Mesendoderm (in vitro differentiated cells): ENCODE data around the gene CNTROB.

Source experiments
- DNase-seq: peaks from one replicate; pipeline ENCODE4 v3.0.0; 2013
- H2AK5ac ChIP-seq: 2 replicates; pipeline ENCODE4 v1.6.1; 2013; ENCODE audit warnings: low read length, inconsistent platforms
- H2BK120ac ChIP-seq: 2 replicates; pipeline ENCODE4 v1.6.1; 2013; ENCODE audit warnings: low read depth, mild to moderate bottlenecking, low read length, moderate library complexity, mixed read lengths
- H2BK15ac ChIP-seq: replicated peaks from 2 replicates; pipeline ENCODE4 v1.6.1; 2013; ENCODE audit warnings: low read depth, mild to moderate bottlenecking, moderate library complexity
- H2BK5ac ChIP-seq: 2 replicates; pipeline ENCODE4 v1.6.1; 2013; ENCODE audit warnings: low read length, inconsistent platforms
- H3K18ac ChIP-seq: 2 replicates; pipeline ENCODE4 v1.6.1; 2013; ENCODE audit warnings: mild to moderate bottlenecking, low read length, mixed read lengths
- H3K23ac ChIP-seq: one replicate; pipeline ENCODE4 v1.6.1; 2013; ENCODE audit warnings: low read length
- H3K27ac ChIP-seq: 2 replicates; pipeline ENCODE4 v1.5.1; 2013; ENCODE audit warnings: low read depth, mild to moderate bottlenecking, inconsistent platforms, low read length, moderate library complexity
- H3K27me3 ChIP-seq: 2 replicates; pipeline ENCODE4 v1.6.1; 2013; ENCODE audit warnings: low read length, control low read depth, mild to moderate bottlenecking, inconsistent platforms; ENCODE audit not compliant: insufficient read depth, poor library complexity
- H3K36me3 ChIP-seq: 2 replicates; pipeline ENCODE4 v1.6.1; 2013; ENCODE audit warnings: low read length, inconsistent platforms; ENCODE audit not compliant: control insufficient read depth, insufficient read depth
- H3K4ac ChIP-seq: one replicate; pipeline ENCODE4 v1.6.1; 2013; ENCODE audit warnings: low read depth, mild to moderate bottlenecking, low read length, moderate library complexity
- H3K4me1 ChIP-seq: 2 replicates; pipeline ENCODE4 v1.6.1; 2013; ENCODE audit warnings: low read depth, low read length, inconsistent platforms; ENCODE audit not compliant: control insufficient read depth
- H3K4me2 ChIP-seq: 2 replicates; pipeline ENCODE4 v1.6.1; 2013; ENCODE audit warnings: low read length
- H3K4me3 ChIP-seq: 2 replicates; pipeline ENCODE4 v1.5.1; 2013; ENCODE audit warnings: mild to moderate bottlenecking, low read length
- H3K56ac ChIP-seq: one replicate; pipeline ENCODE4 v1.6.1; 2013; ENCODE audit warnings: low read length
- H3K79me1 ChIP-seq: 2 replicates; pipeline ENCODE4 v1.6.1; 2013; ENCODE audit warnings: low read length, inconsistent platforms
- H3K79me2 ChIP-seq: 2 replicates; pipeline ENCODE4 v1.6.1; 2013; ENCODE audit warnings: mild to moderate bottlenecking, low read length; ENCODE audit not compliant: control insufficient read depth, insufficient read depth
- H3K9ac ChIP-seq: 2 replicates; pipeline ENCODE4 v1.6.1; 2013; ENCODE audit warnings: low read length, inconsistent platforms
- H4K5ac ChIP-seq: one replicate; pipeline ENCODE4 v1.6.1; 2013; ENCODE audit warnings: low read length
- H4K8ac ChIP-seq: one replicate; pipeline ENCODE4 v1.6.1; 2013; ENCODE audit warnings: low read depth, mild to moderate bottlenecking, control low read depth, low read length, moderate library complexity
- WGBS: extraction: QIAGEN DNeasy Blood & Tissue Kit; methylation state at CpG from one replicate; pipeline ENCODE4 v1.1.7; 2013; ENCODE audit warnings: low lambda C conversion rate, missing lambda C conversion rate; ENCODE audit not compliant: insufficient coverage; ENCODE audit errors: extremely low coverage; 5-methylcytosine and 5-hydroxymethylcytosine counted together

CNTROB gene

DNA sequence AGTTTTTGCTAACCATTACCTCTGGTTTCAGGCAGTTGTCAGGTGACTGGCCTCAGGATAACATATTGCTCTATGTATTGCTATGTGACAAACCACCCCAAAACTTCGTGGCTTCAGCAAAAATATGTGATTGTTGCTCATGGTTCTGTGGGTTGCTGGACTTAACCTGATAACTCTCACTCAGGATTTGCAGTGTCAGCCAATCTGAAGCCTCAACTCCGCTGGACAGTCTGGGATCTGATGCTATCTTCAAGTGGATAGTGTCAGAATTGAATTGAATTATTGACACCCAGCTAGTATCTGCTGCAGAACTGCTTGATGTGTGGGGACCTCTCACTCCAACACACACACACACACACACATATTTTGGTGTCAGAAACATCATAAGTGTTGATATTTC lies 35.7 kb downstream of the CNTROB start:
- H3K18ac ChIP-seq, result no peak overlapping the region
- H3K9ac ChIP-seq, result no peak overlapping the region
- H3K4me3 ChIP-seq, result no peak overlapping the region
- WGBS, result no CpG with 5 or more reads among the region's 2 CpGs
- H3K27ac ChIP-seq, result no peak overlapping the region
- no peaks in the 10 kb centered on the region for H3K27me3 ChIP-seq
- no peaks in the 10 kb centered on the region for H3K79me1 ChIP-seq
- no peak overlapping the region for H2BK5ac ChIP-seq
- no peak overlapping the region for H3K4ac ChIP-seq
- H3K4me2 ChIP-seq, result no peak overlapping the region
- no peaks in the 10 kb centered on the region for H3K36me3 ChIP-seq
- no peak overlapping the region for H3K23ac ChIP-seq
- H4K8ac ChIP-seq, result no peak overlapping the region
- H2BK15ac ChIP-seq, result no peak overlapping the region
- H3K4me1 ChIP-seq, result peaks cover 2% of the 10 kb centered on the region
- no peaks in the 10 kb centered on the region for H3K79me2 ChIP-seq
- H3K56ac ChIP-seq, result no peak overlapping the region
- no peak for DNase-seq
- H4K5ac ChIP-seq, result no peak overlapping the region
- H2AK5ac ChIP-seq, result no peak overlapping the region
- H2BK120ac ChIP-seq, result no peak overlapping the region

DNA sequence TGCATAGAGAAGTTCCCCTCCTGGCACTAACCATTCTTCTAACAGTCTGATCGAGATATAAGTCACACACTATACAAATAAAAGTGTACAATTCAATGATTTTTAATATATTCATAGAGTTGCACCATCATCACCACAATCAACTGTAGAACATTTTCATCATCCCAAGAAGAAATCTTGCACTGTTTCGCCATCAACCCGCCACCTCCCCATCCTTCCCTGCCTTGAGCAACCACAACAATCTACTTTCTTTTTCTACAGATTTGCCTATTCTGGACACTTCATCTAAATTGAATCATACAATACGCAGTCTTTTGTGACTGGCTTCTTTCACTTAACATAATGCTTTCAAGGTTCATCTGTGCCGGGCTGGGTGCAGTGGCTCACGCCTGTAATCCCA lies 37.4 kb downstream of the CNTROB start:
- Histone ChIP-seq H3K9ac (no peak overlapping the region), H4K5ac (no peak overlapping the region), H3K79me2 (no peaks in the 10 kb centered on the region), H3K4me3 (no peak overlapping the region), H2BK5ac (no peak overlapping the region), H4K8ac (no peak overlapping the region), H3K18ac (no peak overlapping the region), H3K27me3 (no peaks in the 10 kb centered on the region), H3K56ac (no peak overlapping the region), H2BK120ac (no peak overlapping the region), H3K36me3 (no peaks in the 10 kb centered on the region), H2AK5ac (no peak overlapping the region), H2BK15ac (no peak overlapping the region), H3K4ac (no peak overlapping the region), H3K27ac (no peak overlapping the region), H3K79me1 (no peaks in the 10 kb centered on the region), H3K4me2 (no peak overlapping the region), H3K4me1 (peaks cover 2% of the 10 kb centered on the region), H3K23ac (no peak overlapping the region)
- no peak for DNase-seq
- WGBS, result no CpG with 5 or more reads among the region's 6 CpGs

DNA sequence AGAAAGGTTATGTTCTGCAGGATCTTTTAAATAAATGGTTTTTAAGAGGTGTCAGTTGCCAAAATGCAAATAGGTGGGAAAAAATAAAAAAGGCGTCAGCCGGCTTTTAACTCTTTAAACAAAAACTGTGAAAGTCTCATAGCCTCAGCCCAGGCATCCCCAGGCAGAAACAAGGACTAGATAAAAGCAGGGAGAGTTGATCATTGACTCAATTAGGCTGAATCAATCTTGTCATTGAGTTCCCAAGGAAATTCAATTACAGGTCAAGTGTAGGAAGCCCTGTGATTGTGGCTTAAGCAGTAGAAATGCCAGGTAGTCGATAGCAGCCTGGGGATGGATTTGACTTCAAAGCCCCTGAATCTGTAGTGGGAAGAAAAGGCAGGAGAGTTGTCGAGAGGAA lies 39.6 kb downstream of the CNTROB start:
- Histone ChIP-seq H3K36me3 (no peaks in the 10 kb centered on the region), H3K18ac (no peak overlapping the region), H2AK5ac (no peak overlapping the region), H3K4ac (no peak overlapping the region), H3K23ac (no peak overlapping the region), H4K8ac (no peak overlapping the region), H3K27me3 (no peaks in the 10 kb centered on the region), H2BK15ac (no peak overlapping the region), H3K79me2 (no peaks in the 10 kb centered on the region), H3K79me1 (no peaks in the 10 kb centered on the region), H2BK5ac (no peak overlapping the region), H3K4me1 (peaks cover 2% of the 10 kb centered on the region), H3K56ac (no peak overlapping the region), H3K4me3 (no peak overlapping the region), H3K4me2 (no peak overlapping the region), H3K9ac (no peak overlapping the region), H2BK120ac (no peak overlapping the region), H4K5ac (no peak overlapping the region), H3K27ac (peak overlapping the region; percentile 96)
- no CpG with 5 or more reads among the region's 4 CpGs for WGBS
- DNase-seq, result peak; percentile 60

GRCh38 chr17:7972131-7972785 lies 40.3 kb downstream of the CNTROB start:
- no peak overlapping the region for H3K4ac ChIP-seq
- H3K36me3 ChIP-seq, result no peaks in the 10 kb centered on the region
- peak overlapping the region; percentile 96 for H3K27ac ChIP-seq
- H3K79me2 ChIP-seq, result no peaks in the 10 kb centered on the region
- no CpG with 5 or more reads among the region's 8 CpGs for WGBS
- DNase-seq, result peak; percentile 22
- no peak overlapping the region for H4K5ac ChIP-seq
- no peak overlapping the region for H2AK5ac ChIP-seq
- no peak overlapping the region for H3K4me2 ChIP-seq
- H3K23ac ChIP-seq, result no peak overlapping the region
- no peak overlapping the region for H3K4me3 ChIP-seq
- H3K9ac ChIP-seq, result no peak overlapping the region
- H2BK5ac ChIP-seq, result peak overlapping the region; percentile 43
- H3K79me1 ChIP-seq, result no peaks in the 10 kb centered on the region
- peak overlapping the region; percentile 62 for H3K56ac ChIP-seq
- H2BK120ac ChIP-seq, result no peak overlapping the region
- H2BK15ac ChIP-seq, result no peak overlapping the region
- H3K27me3 ChIP-seq, result no peaks in the 10 kb centered on the region
- peaks cover 2% of the 10 kb centered on the region for H3K4me1 ChIP-seq
- peak overlapping the region; percentile 53 for H3K18ac ChIP-seq
- H4K8ac ChIP-seq, result no peak overlapping the region

DNA sequence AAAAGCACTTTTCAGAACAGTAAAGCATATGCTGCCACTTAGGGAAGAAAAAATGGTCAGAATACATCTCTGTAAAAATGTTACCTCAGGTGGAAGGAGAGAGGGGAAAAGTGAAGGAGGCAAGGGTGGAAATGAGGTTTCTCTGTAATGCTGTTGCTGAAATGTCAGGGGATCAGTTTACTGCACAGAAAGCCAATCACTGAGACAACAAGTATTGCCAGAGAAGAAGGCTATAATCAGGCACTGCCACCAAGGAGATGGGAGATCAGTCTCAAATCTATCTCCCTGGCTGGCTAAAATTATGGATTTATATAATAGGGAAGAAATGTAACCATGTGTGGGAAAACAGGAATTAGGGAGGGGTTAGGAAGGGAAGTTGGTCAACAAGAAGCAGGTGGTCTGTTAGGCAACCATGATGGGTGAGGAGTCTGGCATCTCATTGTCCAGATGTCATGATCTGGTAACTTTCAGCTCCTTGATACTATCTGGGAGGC lies 42.7 kb downstream of the CNTROB start:
- Histone ChIP-seq H3K9ac (no peak overlapping the region), H3K27ac (no peak overlapping the region), H2BK5ac (no peak overlapping the region), H4K8ac (no peak overlapping the region), H3K4ac (no peak overlapping the region), H2BK120ac (no peak overlapping the region), H3K23ac (no peak overlapping the region), H3K79me1 (no peaks in the 10 kb centered on the region), H3K4me3 (no peak overlapping the region), H2AK5ac (no peak overlapping the region), H3K36me3 (no peaks in the 10 kb centered on the region), H3K79me2 (no peaks in the 10 kb centered on the region), H3K18ac (no peak overlapping the region), H4K5ac (no peak overlapping the region), H2BK15ac (no peak overlapping the region), H3K27me3 (no peaks in the 10 kb centered on the region), H3K4me1 (peaks cover 2% of the 10 kb centered on the region), H3K4me2 (no peak overlapping the region), H3K56ac (no peak overlapping the region)
- no peak for DNase-seq

GRCh38 chr17:7977039-7977438 lies 45.0 kb downstream of the CNTROB start:
- Histone ChIP-seq H3K79me1 (no peaks in the 10 kb centered on the region), H2BK15ac (no peak overlapping the region), H3K4me2 (no peak overlapping the region), H3K9ac (no peak overlapping the region), H3K18ac (no peak overlapping the region), H3K23ac (no peak overlapping the region), H3K4ac (no peak overlapping the region), H3K36me3 (no peaks in the 10 kb centered on the region), H3K27me3 (no peaks in the 10 kb centered on the region), H3K27ac (no peak overlapping the region), H2BK5ac (no peak overlapping the region), H2BK120ac (no peak overlapping the region), H3K4me3 (no peak overlapping the region), H2AK5ac (no peak overlapping the region), H4K8ac (no peak overlapping the region), H4K5ac (no peak overlapping the region), H3K4me1 (peaks cover under 1% of the 10 kb centered on the region), H3K79me2 (no peaks in the 10 kb centered on the region), H3K56ac (no peak overlapping the region)
- no CpG with 5 or more reads among the region's 4 CpGs for WGBS
- DNase-seq, result no peak
